H7 (cell line): ENCODE data around the gene CCDC97. TPM values are rescaled to one million over a fixed set of nuclear protein-coding genes. Genes with fewer than 3 reads are reported as not detected.
A peak's percentile ranks its signal among the peaks of the same experiment; 100 is the strongest.
"Not testable (repeated sequence)": the region's sequence is repeated elsewhere in the genome, so short reads cannot be mapped to it uniquely, and the experiment has no call there.

ENCODE experiments used
- DNase-seq: peaks from one replicate; pipeline ENCODE4 v3.0.0; 2012
- H3K27me3 ChIP-seq: 2 replicates; pipeline ENCODE4 v1.6.0; 2011; ENCODE audit warnings: mild to moderate bottlenecking, low read length; ENCODE audit not compliant: control insufficient read depth, insufficient read depth
- H3K36me3 ChIP-seq: replicated peaks from 2 replicates; pipeline ENCODE4 v1.5.1; 2011; ENCODE audit warnings: low read length; ENCODE audit not compliant: control insufficient read depth, insufficient read depth
- H3K4me3 ChIP-seq: 2 replicates; pipeline ENCODE4 v1.5.1; 2011; ENCODE audit warnings: low read depth, mild to moderate bottlenecking, control low read depth, low read length, moderate library complexity; ENCODE audit not compliant: insufficient read depth
- total RNA-seq: library from RNA; depleted of rRNA; stranded (reverse); fragments of >200 nt; shearing (Covaris generic); gene quantifications from 2 replicates; pipeline ENCODE4 v1.2.3, GENCODE V29; 2014

The CCDC97 gene
- total RNA-seq, 1 experiment from 2014 or later = 19.6 TPM

DNA sequence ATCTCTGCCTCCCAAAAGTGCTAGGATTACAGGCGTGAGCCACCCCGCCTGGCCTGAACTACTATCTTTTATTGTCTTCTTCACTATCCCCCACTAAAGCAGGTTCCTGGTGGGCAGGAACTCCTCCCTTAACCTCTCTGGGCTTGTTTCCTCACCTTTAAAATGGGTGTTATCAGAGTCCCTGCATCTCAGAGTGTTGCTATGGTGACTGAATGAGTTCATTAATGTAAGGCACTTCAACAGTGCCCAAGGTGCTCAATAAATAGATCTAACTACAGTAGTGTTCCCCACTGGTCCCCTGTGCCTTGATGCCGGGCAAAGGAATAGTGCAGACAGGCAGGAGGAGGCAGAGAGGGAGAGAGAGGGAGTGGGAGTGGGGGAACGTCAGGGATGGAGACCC is 20.5 kb downstream of the CCDC97 start:
- no peak overlapping the region for H3K4me3 ChIP-seq
- H3K27me3 ChIP-seq = no peaks in the 10 kb centered on the region
- DNase-seq = no peak
- H3K36me3 ChIP-seq = no peaks in the 10 kb centered on the region

DNA sequence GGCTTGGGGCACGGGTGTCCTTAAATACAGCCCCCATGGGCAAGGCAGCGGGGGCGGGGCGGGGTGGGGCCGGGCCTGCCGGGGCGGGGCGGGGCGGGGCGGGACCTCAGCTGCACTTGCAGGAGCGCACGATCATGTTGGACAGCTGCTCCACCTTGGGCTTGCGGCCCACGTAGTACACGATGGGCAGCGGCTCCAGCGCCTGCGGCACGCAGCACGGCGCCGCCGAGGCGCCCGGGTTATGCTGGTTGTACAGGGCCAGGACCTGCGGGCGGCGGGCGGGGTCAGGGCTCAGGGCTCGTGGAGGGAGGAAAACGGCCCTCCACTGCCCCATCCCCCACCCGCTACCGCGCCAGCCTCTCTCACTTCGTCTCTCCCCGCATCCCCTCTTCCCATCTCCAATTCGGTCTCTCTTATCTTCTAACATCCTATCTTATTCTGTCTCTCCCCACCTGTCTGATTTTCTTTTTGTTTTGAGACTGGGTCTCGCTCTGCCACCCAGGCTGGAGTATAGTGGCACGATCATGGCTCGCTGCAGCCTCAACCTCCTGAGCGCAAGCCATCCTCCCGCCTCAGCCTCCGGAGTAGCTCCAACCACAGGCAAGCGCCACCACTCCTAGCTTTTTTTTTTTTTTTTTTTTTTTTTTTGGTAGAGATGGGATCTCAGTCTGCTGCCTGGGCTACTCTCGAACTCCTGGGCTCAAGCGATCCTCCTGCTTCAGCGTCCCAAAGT is 21.1 kb downstream of the CCDC97 start:
- peak overlapping the region; percentile 34; the same call in 1 of the 2 replicates for H3K4me3 ChIP-seq
- no peaks in the 10 kb centered on the region for H3K27me3 ChIP-seq
- peak; percentile 84 for DNase-seq
- no peaks in the 10 kb centered on the region for H3K36me3 ChIP-seq

DNA sequence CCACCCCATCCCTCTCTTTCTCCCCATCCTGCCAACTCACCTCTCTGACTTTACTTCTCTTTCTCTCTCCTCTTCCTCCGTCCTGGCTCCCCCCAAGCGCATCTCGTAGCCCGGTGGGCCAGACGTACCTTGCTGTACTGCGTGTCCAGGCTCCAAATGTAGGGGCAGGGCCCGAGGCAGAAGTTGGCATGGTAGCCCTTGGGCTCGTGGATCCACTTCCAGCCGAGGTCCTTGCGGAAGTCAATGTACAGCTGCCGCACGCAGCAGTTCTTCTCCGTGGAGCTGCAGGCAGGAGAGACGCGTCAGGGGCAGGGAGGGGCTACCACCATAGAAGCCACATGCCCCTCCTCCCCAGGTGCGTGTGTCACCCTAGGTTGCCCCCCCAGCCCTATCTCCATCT is 22.0 kb downstream of the CCDC97 start:
- Histone ChIP-seq H3K27me3 (no peaks in the 10 kb centered on the region), H3K36me3 (no peaks in the 10 kb centered on the region), H3K4me3 (no peak overlapping the region)
- no peak for DNase-seq

- Histone ChIP-seq H3K4me3 (no peak overlapping the region), H3K36me3 (no peaks in the 10 kb centered on the region), H3K27me3 (no peaks in the 10 kb centered on the region)
- DNase-seq = no peak
Observed at GRCh38 chr19:41332468-41332867, 22.5 kb downstream of the CCDC97 start.

- no peaks in the 10 kb centered on the region for H3K36me3 ChIP-seq
- H3K27me3 ChIP-seq = no peaks in the 10 kb centered on the region
- no peak for DNase-seq
- no peak overlapping the region for H3K4me3 ChIP-seq
Observed at GRCh38 chr19:41334793-41335192, 24.8 kb downstream of the CCDC97 start.

DNA sequence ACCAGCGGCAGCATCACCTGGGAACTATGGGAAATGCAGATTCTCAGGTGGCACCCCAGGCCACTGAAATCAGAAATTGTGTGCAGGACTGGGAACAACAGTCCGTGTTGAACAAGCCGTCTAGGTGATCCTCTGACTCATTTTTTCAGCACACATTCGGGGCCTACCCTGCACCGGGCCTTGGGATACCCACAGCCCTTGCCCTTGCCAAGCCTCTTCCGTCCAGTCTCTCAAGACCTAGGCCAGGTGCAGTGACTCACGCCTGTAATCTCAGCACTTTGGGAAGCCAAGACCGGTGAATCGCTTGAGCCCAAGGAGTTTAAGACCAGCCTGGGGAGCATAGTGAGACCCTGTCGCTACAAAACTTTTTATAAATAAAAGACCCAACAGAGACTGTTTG is 25.5 kb downstream of the CCDC97 start:
- DNase-seq = no peak
- no peaks in the 10 kb centered on the region for H3K27me3 ChIP-seq
- no peaks in the 10 kb centered on the region for H3K36me3 ChIP-seq
- no peak overlapping the region for H3K4me3 ChIP-seq

- Histone ChIP-seq H3K27me3 (no peaks in the 10 kb centered on the region), H3K4me3 (no peak overlapping the region), H3K36me3 (no peaks in the 10 kb centered on the region; the same call in 1 of the 2 replicates)
- DNase-seq = no peak
Observed at GRCh38 chr19:41339936-41340335, 30.0 kb downstream of the CCDC97 start.

DNA sequence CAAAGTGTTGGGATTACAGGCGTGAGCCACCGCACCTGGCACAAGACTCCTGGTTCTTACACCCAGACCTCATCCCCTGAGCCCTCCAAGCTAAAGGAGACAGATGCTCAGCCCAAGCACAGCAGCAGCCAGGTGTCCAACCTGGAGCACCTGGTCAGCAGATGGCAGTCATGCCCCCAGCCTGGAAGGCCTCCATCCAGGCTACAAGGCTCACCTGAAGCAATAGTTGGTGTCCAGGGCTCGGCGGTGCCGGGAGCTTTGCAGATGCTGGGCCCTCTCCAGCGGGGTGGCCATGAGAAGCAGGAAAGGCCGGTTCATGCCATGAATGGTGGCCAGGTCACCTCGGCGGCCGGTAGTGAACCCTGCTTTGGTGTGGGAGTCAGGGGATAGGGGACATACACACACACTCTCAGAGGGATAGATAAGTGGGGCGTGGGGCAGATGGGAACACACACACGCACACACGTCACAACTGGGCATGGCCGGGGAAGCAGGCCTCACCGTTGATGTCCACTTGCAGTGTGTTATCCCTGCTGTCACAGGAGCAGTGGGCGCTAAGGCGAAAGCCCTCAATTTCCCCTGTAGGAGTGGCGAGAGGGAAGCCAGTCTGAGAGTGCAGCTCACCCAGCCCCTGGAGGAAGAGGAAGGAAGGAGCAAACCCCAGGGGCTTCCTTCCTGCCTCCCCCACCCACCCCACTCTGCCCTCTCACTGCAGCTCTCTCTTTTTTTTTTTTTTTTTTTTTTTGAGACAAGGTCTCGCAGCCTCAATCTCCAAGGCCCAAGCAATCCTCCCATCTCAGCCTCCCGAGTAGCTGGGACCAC is 31.9 kb downstream of the CCDC97 start:
- no peaks in the 10 kb centered on the region for H3K27me3 ChIP-seq
- DNase-seq = peak; percentile 69
- H3K4me3 ChIP-seq = no peak overlapping the region
- no peaks in the 10 kb centered on the region; the same call in 1 of the 2 replicates for H3K36me3 ChIP-seq

DNA sequence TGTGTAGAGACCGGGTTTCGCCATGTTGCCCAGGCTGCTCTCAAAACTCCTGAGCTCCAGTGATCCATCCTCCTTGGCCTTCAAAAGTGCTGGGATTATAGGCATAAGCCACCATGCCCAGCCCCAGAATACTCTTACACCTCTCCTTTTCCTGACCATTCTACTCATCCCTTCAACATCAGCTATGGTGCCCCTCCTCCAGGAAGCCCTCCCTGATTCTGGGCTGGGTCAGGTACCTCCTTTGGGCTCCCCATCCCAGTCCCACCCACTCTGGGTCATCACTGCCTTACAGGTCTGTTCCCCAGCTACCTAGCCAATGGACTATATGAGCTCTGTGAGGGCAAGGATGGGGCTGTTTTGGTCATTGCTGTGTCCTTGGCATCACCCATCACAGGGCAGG is 34.2 kb downstream of the CCDC97 start:
- Histone ChIP-seq H3K36me3 (no peaks in the 10 kb centered on the region; the same call in 1 of the 2 replicates), H3K27me3 (no peaks in the 10 kb centered on the region), H3K4me3 (no peak overlapping the region)
- DNase-seq = no peak

- H3K36me3 ChIP-seq, DNase-seq, H3K4me3 ChIP-seq: not testable (repeated sequence)
- peaks cover 15% of the 10 kb centered on the region for H3K27me3 ChIP-seq
Observed at GRCh38 chr19:41346916-41347315, 36.9 kb downstream of the CCDC97 start.

DNA sequence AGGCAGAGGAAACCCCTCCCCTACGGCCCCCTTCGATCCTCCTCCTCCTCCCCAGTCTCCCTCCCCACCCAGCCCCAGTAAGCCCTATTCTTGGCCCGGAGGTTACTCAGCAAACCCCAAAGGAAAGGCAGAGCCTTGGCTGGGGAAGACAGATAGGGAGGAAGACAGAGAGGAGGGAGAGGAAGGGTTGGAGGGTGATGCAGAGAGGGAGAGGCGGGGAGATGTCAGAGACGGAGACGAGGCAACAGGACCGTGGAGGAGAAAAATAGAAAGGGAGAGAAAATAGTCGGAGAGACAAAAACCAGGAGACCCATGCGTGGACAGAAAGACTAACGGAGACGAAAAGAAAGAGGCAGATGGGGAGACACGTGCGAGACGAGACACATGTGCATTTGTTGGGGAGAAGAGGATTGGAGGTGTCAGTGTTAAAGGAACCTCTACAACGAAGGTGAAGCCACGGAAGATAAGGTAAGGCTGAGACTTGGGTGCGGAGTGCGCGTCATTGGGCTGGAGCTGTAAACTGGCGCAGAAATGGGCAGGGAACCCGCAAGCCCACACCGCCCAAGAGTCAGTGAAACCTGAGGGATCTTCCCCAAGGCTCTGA is 40.9 kb downstream of the CCDC97 start:
- H3K27me3 ChIP-seq = peaks cover 31% of the 10 kb centered on the region
- peak overlapping the region; percentile 79 for H3K4me3 ChIP-seq
- peak; percentile 64 for DNase-seq
- H3K36me3 ChIP-seq = no peaks in the 10 kb centered on the region

GRCh38 chr19:41351339-41352245 is 41.6 kb downstream of the CCDC97 start:
- DNase-seq = peak; percentile 92

DNA sequence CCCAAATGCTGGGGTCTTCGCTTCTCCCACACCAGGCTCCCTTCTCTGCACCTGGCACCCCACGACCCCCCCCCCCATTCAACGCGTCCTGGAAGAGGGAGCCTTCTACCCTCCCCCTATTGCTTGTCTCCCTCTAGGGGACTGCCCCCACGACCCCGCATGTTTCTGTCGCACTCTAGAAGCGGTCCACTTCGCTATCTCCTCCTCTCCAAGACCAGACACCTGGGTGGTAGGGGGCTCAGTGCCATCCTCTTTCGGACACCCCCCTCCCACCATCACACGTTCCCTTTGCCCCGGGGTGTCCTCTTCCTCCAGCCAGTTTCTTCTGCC is 42.3 kb downstream of the CCDC97 start:
- no peak for DNase-seq
- H3K27me3 ChIP-seq = peaks cover 31% of the 10 kb centered on the region

More at GRCh38 chr19:41351339-41352245, 41.6 kb downstream of the CCDC97 start:
- Histone ChIP-seq H3K36me3 (no peaks in the 10 kb centered on the region), H3K4me3 (peak overlapping the region; percentile 79), H3K27me3 (peaks cover 31% of the 10 kb centered on the region)

More for the DNA sequence above, 42.3 kb downstream of the CCDC97 start:
- Histone ChIP-seq H3K36me3 (no peaks in the 10 kb centered on the region), H3K4me3 (peak overlapping the region; percentile 79)
